Loucy (cell line): ENCODE data around the gene ASB2.

ENCODE experiments used
- CTCF ChIP-seq: fragments of 200-600 bp; sonication (generic); conservative IDR thresholded peaks from 2 replicates; pipeline ENCODE4 v1.5.1; 2014; ENCODE audit warnings: mild to moderate bottlenecking, antibody characterized with exemption, low read length
- EZH2phosphoT487 ChIP-seq: fragments of 200-600 bp; IDR thresholded peaks from 2 replicates; pipeline ENCODE4 v1.6.1; 2018; ENCODE audit warnings: antibody characterized with exemption, mild to moderate bottlenecking, moderate library complexity, borderline replicate concordance

DNA sequence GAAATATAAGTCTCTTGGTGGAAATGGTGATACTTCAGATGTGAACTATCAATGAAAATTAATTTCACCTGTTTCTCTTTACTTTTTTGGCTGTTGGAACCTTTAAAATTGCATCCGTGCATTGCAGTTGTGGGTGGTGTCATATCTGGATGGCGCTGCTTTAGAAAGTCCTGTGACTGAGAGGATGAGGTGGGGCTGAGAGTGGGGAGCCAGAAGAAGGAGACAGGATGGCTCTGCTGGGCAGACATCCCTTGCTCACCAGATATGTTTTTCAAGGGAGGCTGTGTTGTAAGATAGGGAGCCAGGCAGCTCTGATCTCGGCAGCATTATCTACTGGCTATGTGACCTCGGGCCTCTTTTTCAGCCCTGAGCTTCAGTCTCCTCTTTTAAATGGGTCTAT lies 12.7 kb downstream of the ASB2 start:
- no peak for TF ChIP-seq CTCF
- no peak for TF ChIP-seq EZH2phosphoT487
